ENCODE data around the gene KIRREL2.
A peak's percentile ranks its signal among the peaks of the same experiment; 100 is the strongest.
"Not testable (repeated sequence)": the region's sequence is repeated elsewhere in the genome, so short reads cannot be mapped to it uniquely, and the experiment has no call there.

KIRREL2 gene

GRCh38 chr19:35870124-35870736, 13.5 kb downstream of the KIRREL2 start:
- DNase-seq, result not testable (repeated sequence)

GRCh38 chr19:35870798-35871197, 14.1 kb downstream of the KIRREL2 start:
- DNase-seq, result no peak

- DNase-seq, result no peak
These were observed 14.9 kb downstream of the KIRREL2 start for GRCh38 chr19:35871611-35872010.

- DNase-seq, result no peak
These were observed 15.5 kb downstream of the KIRREL2 start for GRCh38 chr19:35872180-35872579.

- DNase-seq, result no peak
These were observed 17.8 kb downstream of the KIRREL2 start for GRCh38 chr19:35874392-35874930.

- no peak for DNase-seq
These were observed 22.4 kb downstream of the KIRREL2 start for GRCh38 chr19:35879068-35879467.

- peak; percentile 74 to 75 for DNase-seq
These were observed 23.1 kb downstream of the KIRREL2 start for GRCh38 chr19:35879770-35880317.

- peak; percentile 45 to 85 for DNase-seq
These were observed 25.6 kb downstream of the KIRREL2 start for GRCh38 chr19:35882114-35882832.

- DNase-seq, result peak; percentile 25 to 35
These were observed 27.2 kb downstream of the KIRREL2 start for GRCh38 chr19:35883882-35884281.

- DNase-seq, result peak in 1 of 2 donors; percentile 16
These were observed 28.6 kb downstream of the KIRREL2 start for GRCh38 chr19:35885225-35885738.

- DNase-seq, result peak in 1 of 2 donors; percentile 11
These were observed 29.2 kb downstream of the KIRREL2 start for GRCh38 chr19:35885904-35886303.

- DNase-seq, result peak in 1 of 2 donors; percentile 13
These were observed 30.5 kb downstream of the KIRREL2 start for GRCh38 chr19:35887197-35887596.

- DNase-seq, result no peak
These were observed 31.7 kb downstream of the KIRREL2 start for GRCh38 chr19:35888398-35888797.

GRCh38 chr19:35889370-35890112, 32.8 kb downstream of the KIRREL2 start:
- no peak for DNase-seq

- DNase-seq, result no peak
These were observed 33.5 kb downstream of the KIRREL2 start for GRCh38 chr19:35890113-35890650.

- not testable (repeated sequence) for DNase-seq
These were observed 35.1 kb downstream of the KIRREL2 start for GRCh38 chr19:35891819-35892218.

GRCh38 chr19:35894342-35894741, 37.6 kb downstream of the KIRREL2 start:
- peak in 1 of 2 donors; percentile 14 for DNase-seq

- peak in 1 of 2 donors; percentile 7 for DNase-seq
These were observed 39.4 kb downstream of the KIRREL2 start for GRCh38 chr19:35895911-35896642.

GRCh38 chr19:35896643-35897040, 39.9 kb downstream of the KIRREL2 start:
- DNase-seq, result no peak

GRCh38 chr19:35897706-35898451, 41.2 kb downstream of the KIRREL2 start:
- DNase-seq, result peak in 1 of 2 donors; percentile 3

GRCh38 chr19:35898499-35898809, 41.7 kb downstream of the KIRREL2 start:
- DNase-seq, result no peak

Measured in CD4-positive, alpha-beta T cell treated with Interleukin-1 beta for 1 hour (primary cell).